Epithelial cell of esophagus (primary cell): ENCODE measurements around the gene BCLAF3.
A peak's percentile ranks its signal among the peaks of the same experiment; 100 is the strongest.

Experiments used
- DNase-seq: peaks from one replicate; pipeline ENCODE4 v3.0.0; 2010; ENCODE audit warnings: low read depth
- H3K4me3 ChIP-seq: 2 replicates; pipeline ENCODE4 v1.5.1; 2011; ENCODE audit warnings: mild to moderate bottlenecking, low read length, control low read depth
- CTCF ChIP-seq: IDR thresholded peaks from 2 replicates; pipeline ENCODE4 v1.5.1; 2011; ENCODE audit warnings: low read depth, mild to moderate bottlenecking, low read length, control low read depth, inconsistent platforms; ENCODE audit not compliant: insufficient read depth; ENCODE audit errors: missing control alignments

BCLAF3 gene

GRCh38 chrX:20005883-20006282 lies 15.0 kb upstream of the BCLAF3 start:
- DNase-seq: no peak
- H3K4me3 ChIP-seq: no peak overlapping the region
- TF ChIP-seq CTCF: no peak

GRCh38 chrX:20001588-20001987 lies 10.7 kb upstream of the BCLAF3 start:
- no peak for DNase-seq
- H3K4me3 ChIP-seq: no peak overlapping the region
- no peak for TF ChIP-seq CTCF

GRCh38 chrX:19991350-19991718 lies 473 bp upstream of the BCLAF3 start:
- no peak for TF ChIP-seq CTCF
- H3K4me3 ChIP-seq: peak overlapping the region; percentile 36
- no peak for DNase-seq

GRCh38 chrX:19990151-19990555 lies 708 bp downstream of the BCLAF3 start:
- no peak for DNase-seq
- peak overlapping the region; percentile 52 for H3K4me3 ChIP-seq
- TF ChIP-seq CTCF: no peak

DNA sequence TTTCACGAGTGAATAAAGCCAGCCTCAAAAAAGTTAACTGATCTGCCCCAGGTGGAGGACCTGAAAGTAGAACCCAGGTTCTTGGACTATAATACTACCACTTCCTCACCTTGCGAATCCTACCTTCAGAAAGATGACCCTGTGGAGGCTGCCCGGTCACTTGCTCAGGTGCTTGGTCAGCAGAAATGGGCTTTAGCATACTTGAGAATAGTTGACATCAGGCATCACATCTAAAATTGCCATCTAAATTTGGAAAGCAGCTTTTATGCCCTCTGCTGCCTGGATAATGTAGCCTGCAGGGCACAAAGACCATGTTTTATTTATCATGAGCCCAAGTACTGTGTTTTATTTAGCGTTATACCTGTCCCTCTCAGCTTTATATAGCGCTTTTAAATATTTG lies 3.0 kb downstream of the BCLAF3 start:
- no peak for DNase-seq

DNA sequence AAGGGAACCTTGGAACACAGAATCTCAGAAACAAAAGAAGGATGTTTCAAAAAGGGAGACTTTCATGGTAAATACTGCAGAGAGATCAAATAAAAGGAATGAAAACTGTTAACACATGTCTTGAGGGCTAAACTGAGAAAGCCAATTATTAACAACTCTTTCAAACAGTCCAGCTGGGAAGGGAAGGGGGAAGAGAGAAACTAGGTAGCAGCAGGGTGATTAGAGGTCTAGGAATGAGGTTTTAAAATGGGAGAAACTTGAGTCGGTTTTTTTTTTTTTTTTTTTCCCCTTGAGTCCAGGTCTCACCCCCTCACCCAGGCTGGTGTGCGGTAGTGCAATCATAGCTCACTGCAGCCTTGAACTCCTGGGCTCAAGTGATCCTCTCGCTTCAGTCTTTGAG lies 4.3 kb downstream of the BCLAF3 start:
- no peak overlapping the region for H3K4me3 ChIP-seq
- DNase-seq: no peak
- TF ChIP-seq CTCF: no peak

More for the DNA sequence above, 3.0 kb downstream of the BCLAF3 start:
- no peak overlapping the region for H3K4me3 ChIP-seq
- TF ChIP-seq CTCF: no peak

DNA sequence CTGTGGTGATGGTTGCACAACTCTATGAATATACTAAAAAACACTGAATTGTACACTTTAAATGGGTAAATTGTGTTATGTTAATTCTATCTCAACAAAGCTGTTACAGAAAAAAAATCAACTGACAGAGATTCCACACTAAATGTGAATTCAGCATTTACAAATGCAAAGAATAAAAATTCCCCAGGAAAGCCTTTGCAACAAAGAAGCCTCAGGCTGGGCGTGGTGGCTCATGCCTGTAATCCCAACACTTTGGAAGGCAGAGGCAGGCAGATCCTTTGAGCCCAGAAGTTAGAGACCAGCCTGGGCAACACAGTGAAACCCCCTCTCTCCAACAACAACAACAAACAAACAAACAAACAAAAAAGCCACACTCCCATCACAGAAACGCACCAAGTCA lies 8.9 kb downstream of the BCLAF3 start:
- TF ChIP-seq CTCF: no peak
- no peak for DNase-seq
- no peak overlapping the region for H3K4me3 ChIP-seq
